NCI-H128 (cell line): ENCODE data around the gene IGIP.
A peak's percentile ranks its signal among the peaks of the same experiment; 100 is the strongest.

Experiments used
- DNase-seq: peaks from one replicate; lab custom pipeline; 2025; ENCODE audit not compliant: unreplicated experiment; lab: John Stamatoyannopoulos, UW

Gene IGIP

DNA sequence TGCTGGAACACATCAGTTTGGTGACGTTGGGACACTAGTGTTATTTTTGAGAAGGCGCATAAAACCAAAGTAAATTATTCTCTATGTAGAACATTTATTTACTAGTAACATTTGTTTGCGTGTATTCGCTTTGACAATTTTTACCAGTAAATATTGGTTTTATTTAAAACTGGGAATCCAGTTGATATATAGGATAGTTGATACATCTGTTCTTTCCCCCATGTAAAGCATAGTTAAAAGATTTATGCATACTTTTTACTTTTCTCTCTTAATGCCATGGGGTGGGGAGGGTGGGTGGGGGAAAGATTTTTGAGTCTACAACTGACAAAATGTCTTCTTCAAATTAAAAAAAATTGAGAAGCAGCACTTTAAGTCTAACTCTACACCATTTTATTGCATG, at the start of gene IGIP:
IGIP (plus strand) TSS at position 301 of the 400 bp plus-strand sequence. CDS start 2,540 bp downstream, outside the sequence.
- DNase-seq = no peak

DNA sequence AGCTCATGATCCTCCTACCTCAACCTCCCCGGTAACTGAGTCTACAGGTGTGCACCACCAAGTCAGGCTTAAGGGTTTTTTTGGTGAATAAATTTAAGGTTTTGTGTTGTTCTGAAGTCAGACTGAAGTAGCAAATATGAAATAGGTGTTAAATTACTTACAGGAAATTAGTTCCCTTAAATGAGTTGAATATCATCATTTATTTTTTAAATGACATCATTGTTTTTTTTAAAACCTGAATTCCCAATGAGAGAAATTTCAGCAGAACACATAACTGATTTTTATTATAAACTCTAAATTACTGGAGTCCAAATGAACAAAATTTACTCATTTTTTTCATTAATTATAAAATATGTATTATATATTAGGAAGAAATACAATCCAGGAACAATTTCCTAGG, 49.6 kb upstream of the IGIP start:
- DNase-seq = no peak

DNA sequence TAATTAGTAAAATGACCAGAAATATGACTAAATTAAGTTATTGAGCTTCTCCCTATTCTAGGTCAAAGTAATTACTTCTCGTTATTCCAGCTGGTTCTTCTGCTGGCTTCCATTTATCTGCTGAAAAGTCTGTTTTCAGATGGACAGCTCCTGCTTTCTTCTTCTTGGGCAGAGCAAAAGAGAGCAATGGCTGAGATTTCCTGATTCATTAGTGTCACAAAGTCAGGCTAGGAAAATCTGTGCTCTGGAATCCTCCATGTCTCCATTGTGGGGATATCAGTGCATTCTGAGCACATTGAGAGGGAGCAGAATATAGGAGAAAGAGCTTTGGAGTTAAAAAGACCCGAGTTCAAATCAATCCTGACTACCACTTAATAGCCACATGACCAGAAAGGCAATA, 48.9 kb upstream of the IGIP start:
- no peak for DNase-seq

DNA sequence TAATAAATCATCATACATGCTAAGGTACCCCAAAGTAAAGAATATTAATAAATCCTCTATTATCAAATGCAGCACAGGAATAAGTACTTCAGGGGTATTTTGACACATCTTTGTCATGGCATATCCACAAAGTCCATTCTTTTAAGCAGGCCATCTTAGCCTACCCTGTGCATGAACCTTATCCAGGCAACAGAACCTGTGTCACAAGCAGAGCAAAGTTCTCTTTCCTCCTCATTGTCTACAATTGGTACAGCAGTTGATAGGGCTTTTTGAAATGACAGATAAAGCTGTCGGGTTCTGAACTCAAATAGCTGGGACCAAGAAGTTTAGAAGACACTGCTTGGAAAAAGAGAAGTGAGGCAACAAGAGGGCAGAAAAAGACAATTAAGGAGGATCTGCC, 42.6 kb upstream of the IGIP start:
- DNase-seq = no peak

DNA sequence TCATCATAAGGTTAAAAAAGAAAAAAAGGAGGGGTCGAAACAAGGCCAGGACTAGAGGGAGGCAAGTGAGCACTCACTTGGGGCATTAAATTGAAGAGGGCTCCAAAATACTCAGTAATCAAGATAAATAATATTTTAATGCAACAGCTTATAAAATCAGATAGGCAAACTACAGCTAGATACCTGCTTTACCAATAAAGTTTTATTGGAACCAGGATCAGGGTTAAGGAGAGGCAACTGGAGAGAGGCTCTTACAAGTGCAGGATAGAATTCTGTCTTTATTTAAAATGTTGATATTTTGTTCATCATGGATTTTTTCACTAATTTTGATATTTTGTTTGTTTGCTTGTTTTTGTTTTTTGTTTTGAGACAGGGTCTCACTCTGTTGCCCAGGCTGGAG, 42.1 kb upstream of the IGIP start:
- DNase-seq = no peak

DNA sequence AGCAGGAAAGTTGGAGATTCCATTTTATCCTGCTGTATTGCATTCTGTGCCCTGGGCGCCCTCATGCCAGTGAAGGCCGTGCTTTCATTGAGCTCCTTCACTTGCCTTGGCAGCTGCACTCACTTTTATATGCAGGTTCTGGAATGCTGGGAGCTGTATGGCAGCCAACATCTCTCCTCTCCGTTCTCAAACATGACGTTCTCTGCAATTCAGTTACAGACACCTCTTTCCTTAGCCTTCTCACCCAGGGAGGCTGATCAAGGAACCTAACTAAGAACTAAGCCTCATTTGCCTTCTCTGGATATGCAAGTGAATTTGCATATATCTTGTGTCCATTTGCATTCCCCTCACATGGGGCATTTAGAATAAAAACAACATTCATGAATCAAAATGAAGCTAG, 41.2 kb upstream of the IGIP start:
- no peak for DNase-seq

DNA sequence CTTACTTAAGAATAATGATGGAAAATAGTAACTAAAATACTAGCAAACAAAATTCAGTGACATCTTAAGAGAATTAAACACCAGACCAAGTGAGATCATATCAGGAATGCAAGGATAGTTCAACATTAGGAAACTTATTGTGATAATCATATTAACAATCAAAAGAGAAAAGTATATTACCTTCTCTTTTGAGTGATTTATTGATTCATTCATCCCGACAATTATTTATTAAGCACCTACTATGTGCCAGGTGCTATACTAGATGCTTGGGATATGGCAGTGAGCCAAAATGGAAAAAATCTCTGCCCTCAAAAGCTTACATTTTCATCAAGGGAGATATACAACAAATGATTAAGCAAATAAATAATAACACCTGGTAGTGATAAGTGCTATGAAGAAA, 35.5 kb upstream of the IGIP start:
- no peak for DNase-seq

DNA sequence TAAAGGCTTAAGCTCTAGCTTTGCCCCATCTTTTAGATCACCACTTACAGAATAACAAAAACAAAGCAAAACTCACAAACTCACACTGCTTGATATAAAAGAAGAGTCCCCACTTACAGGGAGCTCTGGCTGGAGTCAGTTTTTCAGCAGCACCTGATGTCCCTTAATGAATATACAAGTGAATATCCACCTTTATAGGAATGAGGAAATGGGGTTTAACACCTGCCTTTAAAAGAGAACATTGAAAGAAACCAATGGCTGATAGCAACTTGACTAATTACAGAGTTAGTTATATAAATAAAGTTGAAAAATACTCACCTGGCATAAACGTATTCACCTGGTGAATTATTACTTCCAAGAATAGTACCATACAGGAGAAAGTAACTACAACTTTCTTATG, 32.6 kb upstream of the IGIP start:
- DNase-seq = no peak

DNA sequence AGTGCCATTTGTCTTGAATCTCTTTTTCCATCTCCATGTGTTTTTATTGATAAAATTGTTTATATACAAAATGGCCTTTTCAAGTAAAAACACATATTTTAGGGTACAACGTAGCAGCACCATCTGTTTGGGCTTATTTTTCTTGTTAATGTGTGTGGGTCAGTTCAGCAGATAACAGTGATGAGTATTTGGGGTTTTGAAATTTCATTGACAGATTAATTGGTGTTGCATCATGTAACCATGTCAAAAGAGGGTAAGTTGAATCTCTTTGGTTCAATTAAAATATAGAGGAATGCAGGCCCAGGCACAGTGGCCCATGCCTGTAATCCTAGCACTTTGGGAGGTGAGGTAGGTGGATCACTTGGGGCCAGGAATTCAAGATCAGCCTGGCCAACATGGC, 31.9 kb upstream of the IGIP start:
- no peak for DNase-seq

DNA sequence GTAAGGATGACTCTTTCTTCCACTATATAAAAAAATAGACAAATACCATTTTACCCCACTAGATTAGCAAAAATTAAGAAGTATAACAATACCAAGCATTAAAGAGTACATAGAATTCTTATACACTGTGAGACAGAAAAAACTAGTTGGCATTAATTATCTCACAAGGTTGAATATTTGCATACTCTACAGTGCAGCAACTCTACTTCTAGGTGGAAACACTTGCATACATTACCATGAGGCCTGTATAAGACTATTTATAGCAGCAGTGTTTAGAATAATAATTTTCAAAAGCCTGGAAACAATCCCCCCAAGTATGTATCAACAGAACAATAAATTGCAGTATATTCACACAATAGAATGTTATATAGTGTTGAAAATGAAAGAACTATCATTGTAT, 30.8 kb upstream of the IGIP start:
- DNase-seq = no peak

DNA sequence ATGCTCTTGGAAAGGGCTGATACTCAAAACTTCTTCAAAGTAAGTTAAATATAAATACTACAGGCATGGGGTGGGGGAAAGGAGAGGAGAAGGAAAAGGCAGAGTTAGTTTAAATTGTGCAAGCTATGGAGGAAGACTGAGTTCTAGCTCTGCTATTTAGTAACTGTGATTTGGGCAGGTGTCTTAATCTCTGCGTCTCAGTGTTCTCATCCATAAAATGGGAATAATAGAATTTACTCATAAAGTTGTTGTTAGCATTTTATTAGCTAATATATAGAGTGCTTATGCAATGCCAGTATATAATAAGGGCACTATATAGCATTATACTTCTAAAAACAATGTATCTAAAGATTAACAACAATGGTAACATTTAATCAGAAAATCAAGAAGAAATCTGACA, 24.6 kb upstream of the IGIP start:
- no peak for DNase-seq

DNA sequence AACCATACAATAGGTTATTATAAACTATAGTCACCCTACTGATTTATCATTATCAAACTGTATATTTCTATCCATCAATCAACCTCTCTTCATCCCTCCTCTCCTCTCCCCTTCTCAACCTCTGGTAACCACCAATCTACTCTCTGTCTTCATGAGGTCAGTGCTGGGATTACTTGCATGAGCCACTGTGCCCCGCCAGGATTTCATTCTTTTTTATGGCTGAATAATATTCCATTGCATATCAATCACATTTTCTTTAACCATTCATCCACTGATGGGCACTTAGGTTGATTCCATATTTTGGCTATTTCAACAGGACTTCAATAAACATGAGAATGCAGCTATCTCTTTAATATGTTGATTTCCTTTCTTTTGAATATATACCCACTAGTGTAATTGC, 22.6 kb upstream of the IGIP start:
- DNase-seq = no peak

DNA sequence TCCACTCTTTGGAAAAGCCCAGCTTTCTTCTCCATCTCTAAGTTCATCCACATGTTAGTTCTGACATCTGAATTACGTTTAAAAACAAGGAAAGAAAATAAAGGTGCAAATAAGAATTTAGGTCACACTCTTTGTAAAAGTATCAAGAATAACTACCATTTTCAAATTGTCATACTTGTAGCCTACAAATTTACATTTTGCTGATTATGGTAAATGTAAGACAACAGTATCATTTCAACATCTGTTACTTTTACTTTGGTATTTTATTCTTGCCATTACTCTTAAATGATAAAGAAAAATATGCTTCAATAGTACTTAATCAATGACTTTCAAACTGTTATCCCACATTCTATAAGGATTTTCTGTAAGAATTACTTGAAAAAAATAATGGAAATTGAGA, 21.6 kb upstream of the IGIP start:
- DNase-seq = no peak

DNA sequence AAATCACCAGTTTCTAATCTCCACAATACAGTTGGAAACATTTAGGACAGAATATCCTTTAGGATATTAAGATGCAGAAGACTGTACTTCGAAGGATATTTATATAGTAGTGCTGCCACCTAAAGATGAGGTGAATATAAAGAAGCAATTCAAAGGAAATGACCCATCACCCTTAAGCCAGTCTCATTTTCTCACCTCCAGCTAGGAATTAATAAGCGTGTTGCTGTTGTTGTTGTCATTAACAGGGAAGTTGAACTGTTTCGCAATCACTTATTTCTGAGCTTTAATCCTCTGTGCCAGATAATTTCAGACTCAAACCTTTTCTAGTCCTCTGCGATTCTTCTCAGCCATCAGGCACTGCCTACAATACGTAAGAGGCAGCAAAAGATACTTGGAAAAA, 19.6 kb upstream of the IGIP start:
- no peak for DNase-seq

DNA sequence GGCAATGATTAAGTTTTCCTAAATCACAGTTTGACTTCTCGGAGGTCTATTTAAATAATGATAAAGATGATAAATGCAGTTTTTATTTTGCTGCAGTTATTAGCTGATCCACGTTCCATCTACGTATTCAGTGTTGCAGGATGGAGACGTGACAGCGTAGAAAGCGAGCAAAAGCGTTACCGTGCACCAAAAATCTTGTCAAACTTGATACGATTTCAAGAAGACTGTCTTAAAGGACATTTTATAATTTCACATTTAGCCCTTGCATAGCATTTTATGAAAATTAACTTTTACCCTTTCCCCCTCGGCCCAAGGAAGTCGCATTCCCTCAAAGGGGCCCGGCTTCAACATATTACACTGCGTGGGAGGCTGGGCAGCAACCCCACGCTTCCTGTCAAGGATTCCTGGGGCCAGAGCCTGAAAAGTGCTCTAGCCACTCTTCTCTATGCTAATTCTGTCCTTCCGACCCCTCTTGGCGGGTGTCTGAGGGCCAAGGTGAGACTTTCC, 18.9 kb upstream of the IGIP start:
- no peak for DNase-seq

DNA sequence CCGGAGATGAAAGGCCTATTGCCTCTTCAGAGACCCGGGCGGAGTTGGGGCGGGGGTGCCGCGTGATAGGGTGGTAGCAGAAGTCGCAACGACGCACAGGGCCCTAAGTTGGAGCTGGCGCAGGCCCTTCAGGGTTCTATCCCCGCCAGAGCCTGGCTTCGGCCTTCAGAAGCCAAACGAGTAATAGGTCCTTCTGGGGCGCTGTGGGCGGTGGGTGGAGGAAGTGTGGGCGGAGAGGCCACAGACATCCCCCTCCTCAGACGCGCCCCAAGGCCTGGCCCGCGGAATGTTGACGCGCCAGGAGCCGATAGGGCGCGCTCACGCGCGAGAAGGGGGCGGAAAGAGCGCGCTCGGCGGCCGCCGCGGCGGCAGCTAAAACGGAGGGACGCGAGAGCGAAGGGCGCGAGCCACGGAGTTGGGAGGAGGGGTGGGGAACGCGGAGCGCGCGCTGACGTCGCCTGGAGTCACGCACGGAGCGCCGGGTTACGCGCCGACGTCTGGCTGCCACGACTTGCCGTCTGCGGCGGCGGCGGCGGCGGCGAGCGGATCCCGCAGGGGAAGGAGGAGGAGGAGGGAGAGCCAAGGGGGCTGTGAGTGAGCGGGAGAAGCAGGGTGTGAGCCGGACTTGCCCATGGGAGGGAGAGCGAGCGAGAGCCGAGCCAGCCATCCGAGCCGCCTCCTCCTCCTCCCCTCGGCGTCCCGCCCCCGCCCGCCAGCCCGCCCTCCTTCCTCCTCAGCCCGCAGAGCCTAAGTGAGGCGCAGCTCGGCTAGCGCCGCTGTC, 18.2 kb upstream of the IGIP start:
- peak; percentile 60 for DNase-seq

DNA sequence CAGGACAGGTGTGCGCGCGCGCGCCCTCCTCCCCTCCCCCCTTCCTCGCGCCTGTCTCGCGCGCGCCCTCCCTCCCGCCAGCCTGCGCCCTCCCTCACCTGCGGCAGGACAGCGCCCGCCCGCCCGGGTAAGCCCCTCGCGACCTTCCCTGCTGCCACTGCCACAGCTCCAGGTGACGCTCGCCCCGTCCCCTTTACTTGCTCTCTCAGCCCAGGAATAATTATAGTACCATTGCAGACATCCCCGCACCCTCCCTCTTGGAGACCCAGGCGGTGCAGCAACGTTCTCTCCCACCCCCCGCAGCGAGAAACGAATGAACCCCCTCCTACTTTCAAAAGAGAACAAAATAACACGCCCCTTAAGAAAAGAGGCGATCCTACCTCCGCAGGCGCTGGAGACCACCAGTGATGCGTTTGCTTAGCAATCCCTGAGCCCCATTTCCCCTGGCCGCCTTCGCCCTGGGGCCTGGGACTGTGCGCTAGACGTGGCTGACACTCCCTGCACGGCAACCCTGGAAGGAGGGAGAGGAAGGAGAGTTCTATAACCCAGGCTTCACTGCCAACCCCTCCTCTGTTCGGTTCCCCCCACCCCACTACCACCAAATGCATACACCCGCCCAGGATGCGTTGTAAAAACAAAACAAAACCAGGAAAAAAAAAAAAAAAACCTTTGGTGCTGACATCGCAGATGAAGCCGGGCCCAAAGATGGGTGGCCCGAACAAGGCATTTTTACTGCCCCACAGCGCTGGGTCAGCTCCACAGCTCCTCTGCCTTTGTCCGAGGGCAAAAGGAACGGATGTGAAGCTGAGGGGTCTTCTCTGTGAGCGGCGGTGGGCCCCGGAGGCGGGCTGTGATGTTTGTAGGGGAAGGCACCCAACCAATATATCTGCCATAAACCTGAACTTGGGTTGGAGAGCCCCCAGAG, 17.4 kb upstream of the IGIP start:
- DNase-seq = no peak

DNA sequence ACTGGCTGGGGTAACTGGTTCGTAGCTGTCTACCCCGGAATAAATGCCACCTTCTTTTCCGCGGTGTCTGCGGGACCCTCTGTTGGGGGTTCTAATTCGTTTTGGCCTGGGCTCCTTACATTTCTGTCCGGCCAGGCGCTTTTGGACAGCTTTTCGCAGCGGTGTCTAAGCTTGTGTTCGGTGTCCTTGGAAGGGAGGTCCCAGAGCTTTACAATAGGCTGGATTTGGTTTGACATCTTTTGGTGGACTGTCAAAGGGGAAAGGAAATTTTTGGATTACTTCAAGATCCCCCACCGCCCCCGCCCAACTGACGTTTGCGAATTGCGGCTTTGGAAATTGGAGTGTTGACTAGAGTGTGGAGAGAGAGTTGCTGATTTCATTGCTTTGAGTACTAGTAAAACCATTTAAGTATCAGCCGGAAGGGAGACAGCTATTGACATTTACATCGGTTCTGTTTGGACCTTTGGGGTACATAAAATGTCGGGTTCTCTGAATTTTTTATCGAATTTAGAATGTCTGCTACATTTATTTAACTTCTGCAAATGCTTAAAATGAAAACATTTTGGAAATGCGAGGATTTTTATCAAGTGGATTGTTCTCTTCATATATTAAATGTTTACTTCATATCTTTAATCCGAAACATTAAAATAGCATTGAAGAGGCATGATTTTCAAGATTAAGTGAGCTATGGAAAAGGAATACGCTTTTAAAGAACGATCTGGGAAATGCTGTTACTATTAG, 16.5 kb upstream of the IGIP start:
- no peak for DNase-seq

DNA sequence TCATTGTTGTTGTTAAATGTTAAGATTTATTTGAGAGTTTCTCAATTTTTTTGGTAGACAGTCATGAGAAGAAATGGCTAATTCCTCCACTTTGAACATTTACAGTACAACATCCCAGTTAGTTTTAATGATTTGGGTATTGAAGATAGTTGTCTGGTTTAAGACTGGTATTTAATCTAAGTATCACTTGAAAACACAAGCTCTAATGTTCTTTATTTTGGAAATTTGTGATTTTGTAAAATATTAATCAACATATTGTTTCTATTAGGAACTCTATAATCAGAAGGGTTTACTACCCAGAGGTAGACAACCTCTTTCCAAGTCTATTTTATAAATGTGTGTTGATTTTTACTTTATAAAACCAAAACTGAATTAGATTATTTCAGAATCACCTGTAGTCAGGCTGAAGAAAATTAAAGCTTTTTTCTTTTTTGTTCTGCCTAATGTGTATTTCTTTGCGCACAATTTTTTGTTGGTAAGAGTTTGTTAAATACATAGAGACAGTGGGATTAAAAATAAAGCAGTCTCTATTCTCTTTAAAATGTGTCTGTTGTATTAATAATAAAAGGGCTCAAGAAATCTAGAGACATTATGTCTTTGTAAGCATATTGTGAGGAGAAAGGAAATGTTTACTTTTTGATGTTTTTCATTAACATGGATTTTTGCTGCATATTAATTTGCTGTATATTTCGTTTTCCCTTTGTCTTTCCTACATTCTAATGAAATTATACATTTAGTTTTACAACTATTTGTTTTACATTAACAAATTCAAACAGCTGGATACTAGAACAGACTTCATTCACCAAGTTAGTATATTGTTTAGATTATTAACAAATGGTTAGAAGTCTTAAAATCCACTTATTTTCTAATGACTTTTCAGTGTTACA, 15.7 kb upstream of the IGIP start:
- DNase-seq = no peak

DNA sequence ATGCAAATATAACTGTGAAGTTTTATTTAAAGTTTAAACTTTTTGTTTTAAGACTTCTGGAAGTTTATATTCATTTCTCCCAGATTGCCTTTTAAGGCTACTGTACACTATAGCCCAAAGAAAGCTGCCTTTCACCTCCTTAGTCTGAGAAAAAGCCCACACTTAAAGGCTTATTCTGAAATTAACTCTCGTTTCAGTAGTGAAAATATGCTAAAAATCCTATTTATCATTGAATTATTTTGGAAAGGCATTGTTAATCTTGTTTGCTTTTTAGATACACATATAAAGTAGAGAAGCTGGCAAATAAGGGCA, 15.1 kb upstream of the IGIP start:
- no peak for DNase-seq
